Measurements from ENCODE around the gene ZNF771. TPM values are rescaled to one million over a fixed set of nuclear protein-coding genes. Genes with fewer than 3 reads are reported as not detected.

The ZNF771 gene
- total RNA-seq, 6 donors from 2014 or later = 5.2 to 12.3 (median 7.2) TPM

Small RNAs within 50 kb of the gene (small RNA-seq; reads per million reads assigned to genes)
- gene RF00019 (0 reads per million in 4 donors), gene RF00406 (0 to 1.6 (median 0.07) reads per million in 4 donors)

Other genes with a start within 250 kb of the ZNF771 start
- gene CORO1A, start 224.0 kb upstream of the ZNF771 start, total RNA-seq = 100 to 1,000 TPM in 1 of 6 donors, 10 to 100 TPM in 5; 42.2 to 159 (median 80.3) TPM
- gene BOLA2B, start 213.9 kb upstream of the ZNF771 start, total RNA-seq = 100 to 1,000 TPM in 3 of 6 donors, 10 to 100 TPM in 3; 58.0 to 173 (median 100) TPM
- gene SLX1A, start 213.7 kb upstream of the ZNF771 start, total RNA-seq = 100 to 1,000 TPM in 1 of 6 donors, 10 to 100 TPM in 5; 38.6 to 127 (median 63.6) TPM
- 10 to 100 TPM in 5 of 6 donors, 1 to 10 TPM in 1; 9.6 to 69.1 (median 20.0) TPM for gene SULT1A3, start 208.4 kb upstream of the ZNF771 start, total RNA-seq
- 10 to 100 TPM in 2 of 6 donors, 1 to 10 TPM in 4; 2.1 to 18.9 (median 4.9) TPM for gene NPIPB13, start 159.1 kb upstream of the ZNF771 start, total RNA-seq
- 10 to 100 TPM; 24.2 to 63.7 (median 38.8) TPM for gene CD2BP2, start 52.3 kb upstream of the ZNF771 start, total RNA-seq
- gene TBC1D10B, start 37.1 kb upstream of the ZNF771 start, total RNA-seq = 10 to 100 TPM; 31.1 to 71.2 (median 40.3) TPM
- gene MYL11, start 32.8 kb upstream of the ZNF771 start, total RNA-seq = 1 to 10 TPM in 1 of 6 donors, not detected in 5; 1.6 TPM
- gene SEPTIN1, start 25.0 kb upstream of the ZNF771 start, total RNA-seq = 10 to 100 TPM in 1 of 6 donors, 1 to 10 TPM in 5; 3.5 to 13.6 (median 7.1) TPM
- gene ZNF48, start 12.2 kb upstream of the ZNF771 start, total RNA-seq = 10 to 100 TPM in 3 of 6 donors, 1 to 10 TPM in 3; 6.8 to 29.2 (median 10.9) TPM
- gene DCTPP1, start 22.4 kb downstream of the ZNF771 start, total RNA-seq = 10 to 100 TPM in 5 of 6 donors, 1 to 10 TPM in 1; 4.2 to 31.8 (median 20.0) TPM
- 10 to 100 TPM; 34.7 to 64.0 (median 38.2) TPM for gene SEPHS2, start 38.3 kb downstream of the ZNF771 start, total RNA-seq
- gene ITGAL, start 65.1 kb downstream of the ZNF771 start, total RNA-seq = 100 to 1,000 TPM in 1 of 6 donors, 10 to 100 TPM in 5; 22.8 to 138 (median 67.0) TPM
- 10 to 100 TPM; 27.3 to 58.7 (median 34.8) TPM for gene ZNF768, start 119.0 kb downstream of the ZNF771 start, total RNA-seq
- 10 to 100 TPM; 11.0 to 15.5 (median 11.5) TPM for gene ZNF747, start 127.3 kb downstream of the ZNF771 start, total RNA-seq
- gene ZNF764, start 150.8 kb downstream of the ZNF771 start, total RNA-seq = 10 to 100 TPM in 4 of 6 donors, 1 to 10 TPM in 2; 7.6 to 18.9 (median 10.6) TPM
- 10 to 100 TPM; 15.0 to 34.6 (median 18.8) TPM for gene ZNF688, start 164.1 kb downstream of the ZNF771 start, total RNA-seq
- 10 to 100 TPM in 4 of 6 donors, 1 to 10 TPM in 2; 7.3 to 52.4 (median 15.3) TPM for gene ZNF785, start 178.1 kb downstream of the ZNF771 start, total RNA-seq
- gene ZNF689, start 202.8 kb downstream of the ZNF771 start, total RNA-seq = 10 to 100 TPM in 2 of 6 donors, 1 to 10 TPM in 4; 3.1 to 10.9 (median 8.9) TPM
- 100 to 1,000 TPM in 1 of 6 donors, 10 to 100 TPM in 5; 34.5 to 160 (median 54.9) TPM for gene PRR14, start 243.4 kb downstream of the ZNF771 start, total RNA-seq